PC-3 (cell line): Measurements from ENCODE around the gene MYL7. TPM values are rescaled to one million over a fixed set of nuclear protein-coding genes. Genes with fewer than 3 reads are reported as not detected.

Source experiments
- ATAC-seq: fragments of 200-7000 bp; cut with Tn5 transposase; 2 replicates; pipeline ENCODE4 v1.9.1; 2020; ENCODE audit warnings: mild to moderate bottlenecking, moderate library complexity
- BruUV-seq: library from RNA; stranded (reverse); fragments of 400-500 nt; replicated peaks from 2 replicates; lab custom pipeline; 2021; lab: Mats Ljungman, UMichigan
- CTCF ChIA-PET: fragments of 300-600 bp; sonication (Branson Sonifier 250); formaldehyde crosslinking; loops from one replicate; lab custom pipeline; 2022; ENCODE audit warnings: antibody characterized with exemption; lab: Charles Lee
- POLR2A ChIA-PET: fragments of 300-600 bp; sonication (Branson Sonifier 250); formaldehyde crosslinking; loops from one replicate; lab custom pipeline; 2022; ENCODE audit warnings: antibody characterized with exemption; ENCODE audit not compliant: unreplicated experiment; lab: Charles Lee
- DNase-seq: peaks from one replicate; pipeline ENCODE4 v3.0.0-alpha.2; 2015
- H2AFZ ChIP-seq: fragments of 300-600 bp; sonication (generic); 2 replicates; pipeline ENCODE4 v1.6.0; 2016; ENCODE audit warnings: antibody characterized with exemption, low read length
- H3F3A ChIP-seq: fragments of 300-600 bp; sonication (generic); one replicate; pipeline ENCODE4 v1.6.0; 2017; ENCODE audit warnings: antibody characterized with exemption, low read length, control low read depth, mild to moderate bottlenecking; ENCODE audit not compliant: unreplicated experiment
- H3K27ac ChIP-seq: fragments of 300-600 bp; sonication (generic); 2 replicates; pipeline ENCODE4 v1.5.1; 2016; ENCODE audit warnings: mild to moderate bottlenecking, low read length
- H3K27me3 ChIP-seq: fragments of 300-600 bp; sonication (generic); 2 replicates; pipeline ENCODE4 v1.6.1; 2016; ENCODE audit warnings: low read length, mixed read lengths
- H3K36me3 ChIP-seq: fragments of 300-600 bp; sonication (generic); 2 replicates; pipeline ENCODE4 v1.6.1; 2016; ENCODE audit warnings: low read depth, mixed run types, low read length, mixed read lengths
- H3K4me1 ChIP-seq: fragments of 300-600 bp; sonication (generic); 2 replicates; pipeline ENCODE4 v1.5.1; 2016; ENCODE audit warnings: low read length; ENCODE audit not compliant: insufficient read depth
- H3K4me2 ChIP-seq: fragments of 300-600 bp; sonication (generic); 2 replicates; pipeline ENCODE4 v1.6.0; 2016; ENCODE audit warnings: low read length
- H3K4me3 ChIP-seq: fragments of 300-600 bp; sonication (generic); 2 replicates; pipeline ENCODE4 v1.5.1; 2016; ENCODE audit warnings: mild to moderate bottlenecking, low read length, mixed read lengths
- H3K79me2 ChIP-seq: fragments of 300-600 bp; sonication (generic); 2 replicates; pipeline ENCODE4 v1.6.1; 2017; ENCODE audit warnings: low read length, mixed read lengths
- H3K9ac ChIP-seq: fragments of 300-600 bp; sonication (generic); 2 replicates; pipeline ENCODE4 v1.6.0; 2016; ENCODE audit warnings: mild to moderate bottlenecking, low read length
- H3K9me2 ChIP-seq: fragments of 300-600 bp; sonication (generic); replicated peaks from 2 replicates; pipeline ENCODE4 v1.6.1; 2016; ENCODE audit warnings: mixed run types, low read length, mixed read lengths
- H3K9me3 ChIP-seq: fragments of 300-600 bp; sonication (generic); 2 replicates; pipeline ENCODE4 v1.6.1; 2016; ENCODE audit warnings: low read length, mixed read lengths
- H4K20me1 ChIP-seq: fragments of 300-600 bp; sonication (generic); 2 replicates; pipeline ENCODE4 v1.6.1; 2016; ENCODE audit warnings: low read length, mixed read lengths
- EZH2 ChIP-seq: fragments of 300-600 bp; sonication (generic); IDR thresholded peaks from one replicate; pipeline ENCODE4 v1.6.1; 2017; ENCODE audit warnings: antibody characterized with exemption, mild to moderate bottlenecking, low read length; ENCODE audit not compliant: unreplicated experiment
- EZH2phosphoT487 ChIP-seq: fragments of 300-600 bp; sonication (generic); IDR thresholded peaks from 2 replicates; pipeline ENCODE4 v1.6.1; 2018; ENCODE audit warnings: mild to moderate bottlenecking, antibody characterized with exemption, low read length, borderline replicate concordance
- intact Hi-C: fragments of 100-400 bp; cut with micrococcal nuclease; formaldehyde crosslinking; loops from 2 replicates; pipeline ENCODE4 v1.9.0; 2023
- total RNA-seq: library from RNA; depleted of rRNA; stranded (reverse); fragments of >200 nt; gene quantifications from 2 replicates; pipeline ENCODE4 v1.2.3, GENCODE V29; 2014
- TF ChIP-seq, protein P1 (sequence below): fragments of 300-600 bp; sonication (generic); conservative IDR thresholded peaks from 2 replicates; pipeline ENCODE4 v1.5.1; 2017; ENCODE audit warnings: antibody characterized with exemption, low read depth, mild to moderate bottlenecking, low read length

Gene MYL7
- total RNA-seq, 1 experiment from 2014 or later, result not detected

GRCh38 chr7:44167920-44168319, 26.8 kb upstream of the MYL7 start:
- H3K4me2 ChIP-seq, result no peak overlapping the region
- 0 out of 2 replicates have a peak, but pooled peaks cover 6% of the 10 kb centered on the region for H3K27me3 ChIP-seq
- H3K9me3 ChIP-seq, result no peaks in the 10 kb centered on the region
- ATAC-seq, result no peak
- TF ChIP-seq, protein P1, sequence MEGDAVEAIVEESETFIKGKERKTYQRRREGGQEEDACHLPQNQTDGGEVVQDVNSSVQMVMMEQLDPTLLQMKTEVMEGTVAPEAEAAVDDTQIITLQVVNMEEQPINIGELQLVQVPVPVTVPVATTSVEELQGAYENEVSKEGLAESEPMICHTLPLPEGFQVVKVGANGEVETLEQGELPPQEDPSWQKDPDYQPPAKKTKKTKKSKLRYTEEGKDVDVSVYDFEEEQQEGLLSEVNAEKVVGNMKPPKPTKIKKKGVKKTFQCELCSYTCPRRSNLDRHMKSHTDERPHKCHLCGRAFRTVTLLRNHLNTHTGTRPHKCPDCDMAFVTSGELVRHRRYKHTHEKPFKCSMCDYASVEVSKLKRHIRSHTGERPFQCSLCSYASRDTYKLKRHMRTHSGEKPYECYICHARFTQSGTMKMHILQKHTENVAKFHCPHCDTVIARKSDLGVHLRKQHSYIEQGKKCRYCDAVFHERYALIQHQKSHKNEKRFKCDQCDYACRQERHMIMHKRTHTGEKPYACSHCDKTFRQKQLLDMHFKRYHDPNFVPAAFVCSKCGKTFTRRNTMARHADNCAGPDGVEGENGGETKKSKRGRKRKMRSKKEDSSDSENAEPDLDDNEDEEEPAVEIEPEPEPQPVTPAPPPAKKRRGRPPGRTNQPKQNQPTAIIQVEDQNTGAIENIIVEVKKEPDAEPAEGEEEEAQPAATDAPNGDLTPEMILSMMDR, result no peak
- TF ChIP-seq EZH2phosphoT487 (no peak), EZH2 (no peak)
- H2AFZ ChIP-seq, result no peak overlapping the region
- peaks cover 9% of the 10 kb centered on the region; the same call in 1 of the 2 replicates for H3K4me1 ChIP-seq
- intact Hi-C loops, result no loop called here
- H3K36me3 ChIP-seq, result no peaks in the 10 kb centered on the region
- H3K27ac ChIP-seq, result no peak overlapping the region
- H3K9ac ChIP-seq, result no peak overlapping the region
- DNase-seq, result no peak
- no peaks in the 10 kb centered on the region for H3F3A ChIP-seq
- no peaks in the 10 kb centered on the region for H3K9me2 ChIP-seq
- no peaks in the 10 kb centered on the region for H4K20me1 ChIP-seq
- CTCF ChIA-PET, result no interaction called here
- POLR2A ChIA-PET, result no interaction called here
- no TSS peak for BruUV-seq
- H3K4me3 ChIP-seq, result no peak overlapping the region
- H3K79me2 ChIP-seq, result no peaks in the 10 kb centered on the region

- no peak overlapping the region for H3K27ac ChIP-seq
- CTCF ChIA-PET, result no interaction called here
- ATAC-seq (peak; percentile 65), DNase-seq (peak; percentile 68)
- no peaks in the 10 kb centered on the region for H4K20me1 ChIP-seq
- no peaks in the 10 kb centered on the region for H3K9me3 ChIP-seq
- TF ChIP-seq EZH2, result no peak
- TF ChIP-seq, protein P1, result no peak
- TF ChIP-seq EZH2phosphoT487, result no peak
- H3F3A ChIP-seq, result no peaks in the 10 kb centered on the region
- intact Hi-C loops, result no loop called here
- H3K79me2 ChIP-seq, result no peaks in the 10 kb centered on the region
- H3K4me2 ChIP-seq, result no peak overlapping the region; the same call in 1 of the 2 replicates
- H2AFZ ChIP-seq, result no peak overlapping the region
- H3K9me2 ChIP-seq, result no peaks in the 10 kb centered on the region
- 0 out of 2 replicates have a peak, but pooled peaks cover 6% of the 10 kb centered on the region for H3K27me3 ChIP-seq
- H3K4me1 ChIP-seq, result peaks cover 12% of the 10 kb centered on the region; the same call in 1 of the 2 replicates
- no TSS peak for BruUV-seq
- H3K4me3 ChIP-seq, result no peak overlapping the region
- POLR2A ChIA-PET, result no interaction called here
- no peaks in the 10 kb centered on the region for H3K36me3 ChIP-seq
- H3K9ac ChIP-seq, result no peak overlapping the region
Observed at GRCh38 chr7:44163591-44163990, 22.5 kb upstream of the MYL7 start.

DNA sequence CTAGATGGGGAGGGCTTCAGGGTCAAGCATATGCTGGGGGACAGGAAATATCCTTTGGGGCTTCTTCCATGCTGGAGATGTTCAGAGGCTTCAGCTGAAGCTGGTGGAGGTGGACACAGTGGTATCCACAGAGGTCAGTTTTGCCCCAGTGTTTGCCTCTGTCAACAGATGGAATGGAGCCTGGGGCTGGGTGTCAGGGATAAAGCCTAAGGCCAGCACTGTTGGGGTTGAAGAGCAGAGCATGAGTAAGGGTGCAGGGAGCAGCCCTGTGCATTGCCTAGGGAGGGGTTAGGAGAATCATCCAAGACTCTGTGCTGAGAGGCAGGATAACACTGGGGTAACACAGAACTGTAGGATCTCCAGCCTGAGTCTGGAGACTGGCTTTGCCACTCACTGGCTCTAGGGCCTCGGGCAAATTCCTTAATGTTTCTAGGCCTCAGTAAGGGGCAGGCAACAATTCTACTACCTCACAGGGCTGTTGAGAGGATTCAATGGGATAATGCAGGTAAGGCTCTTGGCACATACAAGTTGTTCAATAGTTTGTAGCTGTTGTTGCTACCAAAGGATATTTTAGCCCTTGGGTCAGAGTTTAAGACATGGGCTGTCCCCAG, 21.8 kb upstream of the MYL7 start:
- no peaks in the 10 kb centered on the region for H3K36me3 ChIP-seq
- no peak overlapping the region for H3K4me2 ChIP-seq
- intact Hi-C loops, result no loop called here
- no peak overlapping the region for H3K9ac ChIP-seq
- no peak overlapping the region for H3K4me3 ChIP-seq
- 0 out of 2 replicates have a peak, but pooled peaks cover 6% of the 10 kb centered on the region for H3K27me3 ChIP-seq
- ChIA-PET CTCF (no interaction called here), POLR2A (no interaction called here)
- H3F3A ChIP-seq, result no peaks in the 10 kb centered on the region
- no peaks in the 10 kb centered on the region for H3K9me2 ChIP-seq
- no peaks in the 10 kb centered on the region for H3K79me2 ChIP-seq
- peaks cover 12% of the 10 kb centered on the region; the same call in 1 of the 2 replicates for H3K4me1 ChIP-seq
- H3K9me3 ChIP-seq, result no peaks in the 10 kb centered on the region
- BruUV-seq, result no TSS peak
- no peaks in the 10 kb centered on the region for H4K20me1 ChIP-seq
- TF ChIP-seq EZH2, result no peak
- TF ChIP-seq, protein P1, result no peak
- no peak for TF ChIP-seq EZH2phosphoT487
- no peak overlapping the region for H2AFZ ChIP-seq
- ATAC-seq, result no peak
- H3K27ac ChIP-seq, result no peak overlapping the region
- DNase-seq, result no peak
